OCI-LY7 (cell line): Measurements from ENCODE around the gene SHH. TPM values are rescaled to one million over a fixed set of nuclear protein-coding genes. Genes with fewer than 3 reads are reported as not detected.

Experiments
- BruUV-seq: library from RNA; stranded (reverse); fragments of 400-500 nt; replicated peaks from 2 replicates; lab custom pipeline; 2021; lab: Mats Ljungman, UMichigan
- CTCF ChIA-PET: fragments of 300-600 bp; sonication (Branson Sonifier 250); formaldehyde crosslinking; loops from one replicate; lab custom pipeline; 2022; ENCODE audit warnings: antibody characterized with exemption; ENCODE audit not compliant: unreplicated experiment; lab: Charles Lee
- POLR2A ChIA-PET: fragments of 300-600 bp; sonication (Branson Sonifier 250); formaldehyde crosslinking; loops from one replicate; lab custom pipeline; 2022; ENCODE audit warnings: antibody characterized with exemption; lab: Charles Lee
- DNase-seq: peaks from one replicate; pipeline ENCODE4 v3.0.0-alpha.2; 2015; ENCODE audit warnings: low spot score
- H2AFZ ChIP-seq: fragments of 200-600 bp; sonication (generic), shearing (Covaris generic); 2 replicates; pipeline ENCODE4 v1.6.1; 2014; ENCODE audit warnings: mild to moderate bottlenecking, antibody characterized with exemption, low read length, moderate library complexity
- H3K27ac ChIP-seq: fragments of 200-600 bp; sonication (generic); 2 replicates; pipeline ENCODE4 v1.5.1; 2014; ENCODE audit warnings: mixed run types, low read depth, mild to moderate bottlenecking, moderate library complexity, low read length, inconsistent platforms; ENCODE audit not compliant: poor library complexity, severe bottlenecking
- H3K36me3 ChIP-seq: fragments of 200-600 bp; sonication (generic); 2 replicates; pipeline ENCODE4 v1.6.1; 2014; ENCODE audit warnings: mild to moderate bottlenecking, antibody characterized with exemption, low read length, moderate library complexity, mixed read lengths; ENCODE audit not compliant: insufficient read depth
- H3K4me1 ChIP-seq: fragments of 200-600 bp; sonication (generic); 2 replicates; pipeline ENCODE4 v1.5.1; 2014; ENCODE audit warnings: mild to moderate bottlenecking, low read length; ENCODE audit not compliant: insufficient read depth, poor library complexity, severe bottlenecking
- H3K4me2 ChIP-seq: fragments of 200-600 bp; sonication (generic); 2 replicates; pipeline ENCODE4 v1.6.1; 2014; ENCODE audit warnings: mild to moderate bottlenecking, low read length
- H3K4me3 ChIP-seq: fragments of 200-600 bp; sonication (generic); 2 replicates; pipeline ENCODE4 v1.5.1; 2014; ENCODE audit warnings: mild to moderate bottlenecking, low read depth, low read length; ENCODE audit not compliant: poor library complexity, severe bottlenecking
- H3K79me2 ChIP-seq: fragments of 200-600 bp; sonication (generic); 2 replicates; pipeline ENCODE4 v1.6.1; 2016; ENCODE audit warnings: low read depth, mild to moderate bottlenecking, low read length, moderate library complexity, mixed read lengths; ENCODE audit not compliant: insufficient read depth
- H3K9me2 ChIP-seq: fragments of 200-600 bp; sonication (generic); 2 replicates; pipeline ENCODE4 v1.6.1; 2016; ENCODE audit warnings: mild to moderate bottlenecking, low read length, mixed read lengths; ENCODE audit not compliant: insufficient read depth
- H3K9me3 ChIP-seq: fragments of 200-600 bp; sonication (generic); 2 replicates; pipeline ENCODE4 v1.6.1; 2014; ENCODE audit warnings: mild to moderate bottlenecking, mixed run types, low read length, mixed read lengths
- H4K20me1 ChIP-seq: fragments of 200-600 bp; sonication (generic); 2 replicates; pipeline ENCODE4 v1.6.1; 2014; ENCODE audit warnings: mild to moderate bottlenecking, antibody characterized with exemption, low read length, moderate library complexity, mixed read lengths; ENCODE audit not compliant: insufficient read depth
- CTCF ChIP-seq: fragments of 200-600 bp; sonication (generic); conservative IDR thresholded peaks from 2 replicates; pipeline ENCODE4 v1.5.1; 2014; ENCODE audit warnings: mild to moderate bottlenecking, antibody characterized with exemption, low read length, moderate library complexity, mixed read lengths
- EZH2phosphoT487 ChIP-seq: fragments of 200-600 bp; sonication (generic); IDR thresholded peaks from 2 replicates; pipeline ENCODE4 v1.6.1; 2018; ENCODE audit warnings: low read depth, borderline replicate concordance, mild to moderate bottlenecking, mixed run types, antibody characterized with exemption, low read length, moderate library complexity, mixed read lengths
- intact Hi-C: fragments of 100-400 bp; cut with micrococcal nuclease; formaldehyde crosslinking; loops from one replicate; pipeline ENCODE4 v1.10.0; 2022; ENCODE audit not compliant: unreplicated experiment
- total RNA-seq, 2 experiments: library from RNA; depleted of rRNA in 1 of 2; stranded (reverse); fragments of >200 nt in 1 of 2; shearing (Covaris generic) in 1 of 2; gene quantifications; 2 replicates each; pipeline ENCODE4 v1.2.3, GENCODE V29; 2014 to 2022

SHH gene
- total RNA-seq, 2 experiments from 2014 or later = not detected

- Histone ChIP-seq H3K9me2 (no peaks in the 10 kb centered on the region), H3K36me3 (no peaks in the 10 kb centered on the region), H3K79me2 (no peaks in the 10 kb centered on the region), H3K4me2 (no peak overlapping the region), H3K4me1 (no peaks in the 10 kb centered on the region), H4K20me1 (no peaks in the 10 kb centered on the region), H3K27ac (no peak overlapping the region), H3K9me3 (no peaks in the 10 kb centered on the region), H3K4me3 (no peak overlapping the region), H2AFZ (no peak overlapping the region)
- CTCF ChIA-PET = no interaction called here
- intact Hi-C loops = no loop called here
- no peak for DNase-seq
- TF ChIP-seq EZH2phosphoT487 (no peak), CTCF (no peak)
- BruUV-seq = no TSS peak
- POLR2A ChIA-PET = no interaction called here
These were observed 20.3 kb upstream of the SHH start for GRCh38 chr7:155832581-155832981.

- intact Hi-C loops = no loop called here
- H3K79me2 ChIP-seq = no peaks in the 10 kb centered on the region
- TF ChIP-seq CTCF (no peak), EZH2phosphoT487 (no peak)
- H3K9me3 ChIP-seq = no peaks in the 10 kb centered on the region
- no TSS peak for BruUV-seq
- H3K9me2 ChIP-seq = no peaks in the 10 kb centered on the region
- no peaks in the 10 kb centered on the region for H3K36me3 ChIP-seq
- DNase-seq = no peak
- no peak overlapping the region for H3K4me3 ChIP-seq
- H3K4me2 ChIP-seq = no peak overlapping the region
- no peaks in the 10 kb centered on the region for H3K4me1 ChIP-seq
- H3K27ac ChIP-seq = no peak overlapping the region
- ChIA-PET CTCF (no interaction called here), POLR2A (no interaction called here)
- H4K20me1 ChIP-seq = no peaks in the 10 kb centered on the region
- H2AFZ ChIP-seq = no peak overlapping the region
These were observed 19.7 kb upstream of the SHH start for GRCh38 chr7:155831807-155832524.

- BruUV-seq = no TSS peak
- intact Hi-C loops = no loop called here
- Histone ChIP-seq H4K20me1 (no peaks in the 10 kb centered on the region), H3K4me3 (no peak overlapping the region), H3K79me2 (no peaks in the 10 kb centered on the region), H3K36me3 (no peaks in the 10 kb centered on the region), H3K9me2 (no peaks in the 10 kb centered on the region), H3K9me3 (no peaks in the 10 kb centered on the region), H3K27ac (no peak overlapping the region), H3K4me1 (no peaks in the 10 kb centered on the region), H2AFZ (no peak overlapping the region), H3K4me2 (no peak overlapping the region)
- ChIA-PET POLR2A (no interaction called here), CTCF (no interaction called here)
- no peak for TF ChIP-seq CTCF
- TF ChIP-seq EZH2phosphoT487 = no peak
- no peak for DNase-seq
These were observed 18.9 kb upstream of the SHH start for GRCh38 chr7:155830961-155831806.
